HCT116 (cell line): Measurements from ENCODE around the gene SCGB1A1. TPM values are rescaled to one million over a fixed set of nuclear protein-coding genes. Genes with fewer than 3 reads are reported as not detected.

Experiments
- ATAC-seq: fragments of 200-7000 bp; cut with Tn5 transposase; 2 replicates; pipeline ENCODE4 v1.9.1; 2020; ENCODE audit warnings: mild to moderate bottlenecking, moderate library complexity
- BruUV-seq: library from RNA; stranded (reverse); fragments of 400-500 nt; replicated peaks from 2 replicates; lab custom pipeline; 2021; lab: Mats Ljungman, UMichigan
- CTCF ChIA-PET: fragments of 300-600 bp; sonication (Branson Sonifier 250); formaldehyde crosslinking; loops from one replicate; lab custom pipeline; 2021; ENCODE audit warnings: antibody characterized with exemption; lab: Charles Lee
- POLR2A ChIA-PET: fragments of 300-600, 350-600 bp; sonication (Branson Sonifier 250); formaldehyde crosslinking; loops from one replicate; lab custom pipeline; 2021; ENCODE audit warnings: antibody characterized with exemption; lab: Charles Lee
- RAD21 ChIA-PET, 2 experiments: fragments of 300-600 bp; sonication (Branson Sonifier 250); formaldehyde crosslinking; loops; one replicate each; lab custom pipeline; 2023; ENCODE audit warnings: low total read pairs in 2 of 2; ENCODE audit not compliant: uncharacterized antibody in 2 of 2, unreplicated experiment in 2 of 2, low non-redundant PET in 1 of 2; lab: Charles Lee
- DNase-seq: peaks from one replicate; pipeline ENCODE4 v3.0.0-alpha.2; 2010; ENCODE audit warnings: low read depth, low spot score
- H2AFZ ChIP-seq: fragments of 200-600 bp; shearing (Covaris generic), sonication (generic); 2 replicates; pipeline ENCODE4 v1.6.1; 2017; ENCODE audit warnings: low read depth, mixed run types, mixed read lengths, antibody characterized with exemption, low read length; ENCODE audit not compliant: poor library complexity, severe bottlenecking
- H3K27ac ChIP-seq: 2 replicates; pipeline ENCODE4 v1.5.1; 2012; ENCODE audit warnings: low read depth, low read length
- H3K27me3 ChIP-seq: fragments of 200-600 bp; sonication (generic); 2 replicates; pipeline ENCODE4 v1.6.1; 2016; ENCODE audit warnings: mixed run types, low read length, mixed read lengths; ENCODE audit not compliant: insufficient read depth
- H3K36me3 ChIP-seq, 2 experiments: fragments of 200-500 bp in 1 of 2; fragments of 200-600 bp in 1 of 2; sonication (Bioruptor generic) in 1 of 2; sonication (generic) in 1 of 2; 2 replicates each; pipeline versions ENCODE4 v1.5.1 to v1.6.1; 2014 to 2016; ENCODE audit warnings: low read length in 2 of 2, inconsistent platforms in 1 of 2, mixed read lengths in 1 of 2, mixed run types in 1 of 2; ENCODE audit not compliant: insufficient read depth in 2 of 2, control insufficient read depth in 1 of 2
- H3K4me1 ChIP-seq, 2 experiments: fragments of 200-600 bp in 1 of 2; sonication (generic) in 1 of 2; 2 replicates each; pipeline versions ENCODE4 v1.5.1 to v1.6.1; 2012 to 2017; ENCODE audit warnings: low read length in 2 of 2, inconsistent platforms in 1 of 2, mild to moderate bottlenecking in 1 of 2, mixed read lengths in 1 of 2, mixed run types in 1 of 2, moderate library complexity in 1 of 2; ENCODE audit not compliant: insufficient read depth in 2 of 2, control insufficient read depth in 1 of 2
- H3K4me2 ChIP-seq: fragments of 200-600 bp; sonication (generic); 2 replicates; pipeline ENCODE4 v1.6.1; 2017; ENCODE audit warnings: mixed run types, low read length, mixed read lengths
- H3K4me3 ChIP-seq, 2 experiments: fragments of 200-600 bp in 1 of 2; sonication (generic) in 1 of 2; replicated peaks in 1 of 2; 2 replicates each; pipeline ENCODE4 v1.5.1; 2011 to 2016; ENCODE audit warnings: low read length in 2 of 2, control low read depth in 1 of 2, low read depth in 1 of 2, mild to moderate bottlenecking in 1 of 2, mixed read lengths in 1 of 2, mixed run types in 1 of 2
- H3K79me2 ChIP-seq: fragments of 200-600 bp; sonication (generic); 2 replicates; pipeline ENCODE4 v1.6.1; 2017; ENCODE audit warnings: mild to moderate bottlenecking, mixed run types, low read length, moderate library complexity, mixed read lengths; ENCODE audit not compliant: insufficient read depth
- H3K9ac ChIP-seq: fragments of 200-600 bp; sonication (generic); 2 replicates; pipeline ENCODE4 v1.6.1; 2016; ENCODE audit warnings: low read length, mixed read lengths
- H3K9me2 ChIP-seq: fragments of 200-600 bp; sonication (generic), shearing (Covaris generic); 2 replicates; pipeline ENCODE4 v1.6.1; 2017; ENCODE audit warnings: mixed run types, mild to moderate bottlenecking, moderate library complexity; ENCODE audit not compliant: insufficient read depth
- H3K9me3 ChIP-seq, 2 experiments: fragments of 200-500 bp in 1 of 2; fragments of 200-600 bp in 1 of 2; sonication (Bioruptor generic) in 1 of 2; sonication (generic) in 1 of 2; 2 replicates each; pipeline ENCODE4 v1.6.1; 2014 to 2017; ENCODE audit warnings: low read length in 2 of 2, mixed read lengths in 2 of 2, inconsistent platforms in 1 of 2, low read depth in 1 of 2, mild to moderate bottlenecking in 1 of 2, mixed run types in 1 of 2, moderate library complexity in 1 of 2; ENCODE audit not compliant: control insufficient read depth in 1 of 2, insufficient read depth in 1 of 2
- H4K20me1 ChIP-seq: fragments of 200-600 bp; sonication (generic), shearing (Covaris generic); 2 replicates; pipeline ENCODE4 v1.6.1; 2017; ENCODE audit warnings: mixed run types, mild to moderate bottlenecking, moderate library complexity; ENCODE audit not compliant: insufficient read depth
- CEBPB ChIP-seq: IDR thresholded peaks from 2 replicates; pipeline ENCODE4 v1.6.1; 2012; ENCODE audit warnings: low read depth
- EGR1 ChIP-seq: IDR thresholded peaks from 2 replicates; pipeline ENCODE4 v1.6.1; 2012; ENCODE audit warnings: low read depth
- ELF1 ChIP-seq: IDR thresholded peaks from 2 replicates; pipeline ENCODE4 v1.6.1; 2012; ENCODE audit warnings: low read depth, borderline replicate concordance
- EZH2 ChIP-seq: fragments of 200-600 bp; sonication (generic); IDR thresholded peaks from 2 replicates; pipeline ENCODE4 v1.6.1; 2017; ENCODE audit warnings: antibody characterized with exemption, mixed run types
- POLR2A ChIP-seq: IDR thresholded peaks from 2 replicates; pipeline ENCODE4 v1.7.0; 2011; ENCODE audit warnings: borderline replicate concordance; ENCODE audit not compliant: insufficient read depth, insufficient read length; ENCODE audit errors: extremely low read depth
- RAD21 ChIP-seq: IDR thresholded peaks from 2 replicates; pipeline ENCODE4 v1.6.1; 2012; ENCODE audit warnings: low read depth, mild to moderate bottlenecking
- SP1 ChIP-seq: IDR thresholded peaks from 2 replicates; pipeline ENCODE4 v1.6.1; 2012; ENCODE audit warnings: low read depth
- ZFX ChIP-seq: fragments of 450-650 bp; IDR thresholded peaks from 2 replicates; pipeline ENCODE4 v1.6.1; 2017
- ZNF274 ChIP-seq: fragments of 200-500 bp; sonication (Bioruptor generic); IDR thresholded peaks from 2 replicates; pipeline ENCODE4 v1.6.1; 2014; ENCODE audit warnings: mild to moderate bottlenecking, low read depth, low read length, inconsistent platforms
- intact Hi-C: fragments of 100-400 bp; cut with micrococcal nuclease; formaldehyde crosslinking; loops from 2 replicates; pipeline ENCODE4 v1.10.0; 2022
- total RNA-seq: library from RNA; stranded (reverse); gene quantifications from one replicate; pipeline ENCODE4 v1.2.1, GENCODE V29; 2021; ENCODE audit not compliant: unreplicated experiment
- TF ChIP-seq, protein P1 (sequence below): IDR thresholded peaks from 2 replicates; pipeline ENCODE4 v1.6.1; 2012; ENCODE audit warnings: low read depth
- TF ChIP-seq, protein P2 (sequence below): IDR thresholded peaks from 2 replicates; pipeline ENCODE4 v1.6.1; 2012

The SCGB1A1 gene
- total RNA-seq, 1 experiment from 2014 or later, result 2.0 TPM

DNA sequence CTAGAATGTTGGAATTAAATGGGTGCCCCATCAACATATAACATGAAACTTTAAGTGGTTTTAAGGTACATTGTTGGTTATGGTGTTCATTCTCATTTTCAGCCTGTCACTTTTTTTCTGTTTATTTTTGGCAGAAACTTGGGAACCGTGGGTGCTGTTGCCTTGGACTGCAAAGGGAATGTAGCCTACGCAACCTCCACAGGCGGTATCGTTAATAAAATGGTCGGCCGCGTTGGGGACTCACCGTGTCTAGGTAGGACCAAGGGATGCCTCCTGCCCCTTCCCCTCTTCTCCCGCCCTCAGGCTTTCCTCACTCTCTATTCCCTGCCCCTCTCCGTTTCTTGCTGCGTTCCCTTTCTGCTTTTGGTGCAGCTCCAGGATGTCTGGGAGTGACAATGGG, 29.8 kb upstream of the SCGB1A1 start (continued):
- TF ChIP-seq, protein P1, sequence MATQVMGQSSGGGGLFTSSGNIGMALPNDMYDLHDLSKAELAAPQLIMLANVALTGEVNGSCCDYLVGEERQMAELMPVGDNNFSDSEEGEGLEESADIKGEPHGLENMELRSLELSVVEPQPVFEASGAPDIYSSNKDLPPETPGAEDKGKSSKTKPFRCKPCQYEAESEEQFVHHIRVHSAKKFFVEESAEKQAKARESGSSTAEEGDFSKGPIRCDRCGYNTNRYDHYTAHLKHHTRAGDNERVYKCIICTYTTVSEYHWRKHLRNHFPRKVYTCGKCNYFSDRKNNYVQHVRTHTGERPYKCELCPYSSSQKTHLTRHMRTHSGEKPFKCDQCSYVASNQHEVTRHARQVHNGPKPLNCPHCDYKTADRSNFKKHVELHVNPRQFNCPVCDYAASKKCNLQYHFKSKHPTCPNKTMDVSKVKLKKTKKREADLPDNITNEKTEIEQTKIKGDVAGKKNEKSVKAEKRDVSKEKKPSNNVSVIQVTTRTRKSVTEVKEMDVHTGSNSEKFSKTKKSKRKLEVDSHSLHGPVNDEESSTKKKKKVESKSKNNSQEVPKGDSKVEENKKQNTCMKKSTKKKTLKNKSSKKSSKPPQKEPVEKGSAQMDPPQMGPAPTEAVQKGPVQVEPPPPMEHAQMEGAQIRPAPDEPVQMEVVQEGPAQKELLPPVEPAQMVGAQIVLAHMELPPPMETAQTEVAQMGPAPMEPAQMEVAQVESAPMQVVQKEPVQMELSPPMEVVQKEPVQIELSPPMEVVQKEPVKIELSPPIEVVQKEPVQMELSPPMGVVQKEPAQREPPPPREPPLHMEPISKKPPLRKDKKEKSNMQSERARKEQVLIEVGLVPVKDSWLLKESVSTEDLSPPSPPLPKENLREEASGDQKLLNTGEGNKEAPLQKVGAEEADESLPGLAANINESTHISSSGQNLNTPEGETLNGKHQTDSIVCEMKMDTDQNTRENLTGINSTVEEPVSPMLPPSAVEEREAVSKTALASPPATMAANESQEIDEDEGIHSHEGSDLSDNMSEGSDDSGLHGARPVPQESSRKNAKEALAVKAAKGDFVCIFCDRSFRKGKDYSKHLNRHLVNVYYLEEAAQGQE, result no peak
- TF ChIP-seq, protein P2, sequence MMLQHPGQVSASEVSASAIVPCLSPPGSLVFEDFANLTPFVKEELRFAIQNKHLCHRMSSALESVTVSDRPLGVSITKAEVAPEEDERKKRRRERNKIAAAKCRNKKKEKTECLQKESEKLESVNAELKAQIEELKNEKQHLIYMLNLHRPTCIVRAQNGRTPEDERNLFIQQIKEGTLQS, result no peak
- TF ChIP-seq ZFX (no peak), ELF1 (no peak), EGR1 (no peak), CEBPB (no peak), POLR2A (no peak)

DNA sequence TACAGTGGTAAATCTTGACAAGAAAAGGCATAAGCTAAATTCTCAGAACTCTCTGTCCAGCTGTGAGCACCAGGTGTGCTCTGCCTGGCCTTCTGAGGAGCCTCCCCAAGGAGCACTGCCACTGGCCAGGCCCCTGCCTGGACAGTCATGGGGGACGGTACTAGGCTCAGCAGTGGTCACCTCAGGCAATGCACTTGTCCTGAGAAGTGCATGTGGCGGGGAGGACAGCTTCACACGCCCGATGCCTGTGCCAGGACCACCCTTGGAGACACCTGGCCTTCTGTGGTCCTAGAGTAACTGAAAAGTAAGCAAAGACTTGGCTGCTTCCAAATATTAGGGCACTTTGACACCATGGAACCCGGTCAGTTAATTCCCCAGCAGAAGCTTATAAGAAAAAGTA, 28.6 kb upstream of the SCGB1A1 start:
- ChIA-PET RAD21 (no interaction called here), CTCF (interaction anchor here (1.0 kb wide), 1 partner anchor 9 kb away, joined by 3 read pairs; no protein-coding TSS in a partner anchor), POLR2A (no interaction called here)
- intact Hi-C loops, result no loop called here
- no peaks in the 10 kb centered on the region for H3K27me3 ChIP-seq
- no peak overlapping the region for H3K4me3 ChIP-seq
- TF ChIP-seq ZNF274 (no peak), EZH2 (no peak), SP1 (no peak), RAD21 (no peak)
- H3K9ac ChIP-seq, result no peak overlapping the region
- H4K20me1 ChIP-seq, result no peaks in the 10 kb centered on the region
- H3K9me2 ChIP-seq, result no peaks in the 10 kb centered on the region
- H2AFZ ChIP-seq, result no peak overlapping the region
- H3K9me3 ChIP-seq, result no peaks in the 10 kb centered on the region
- H3K4me1 ChIP-seq, result peaks cover 6 to 8% of the 10 kb centered on the region in 2 experiments; a peak in 3 of 4 replicates
- H3K27ac ChIP-seq, result no peak overlapping the region
- H3K4me2 ChIP-seq, result no peak overlapping the region
- BruUV-seq, result no TSS peak
- H3K36me3 ChIP-seq, result no peaks in the 10 kb centered on the region
- ATAC-seq (no peak), DNase-seq (no peak)
- no peaks in the 10 kb centered on the region for H3K79me2 ChIP-seq
